Activated CD4-positive, alpha-beta T cell treated with anti-CD3 and anti-CD28 coated beads, Interleukin-2, amount 10 ng/mL, durations not matched to agents 24 days and 14 days (primary cell): ENCODE measurements around the gene MARK2. TPM values are rescaled to one million over a fixed set of nuclear protein-coding genes. Genes with fewer than 3 reads are reported as not detected.
"Not testable (repeated sequence)": the region's sequence is repeated elsewhere in the genome, so short reads cannot be mapped to it uniquely, and the experiment has no call there.

Experiments
- DNase-seq: peaks from one replicate; pipeline ENCODE4 v3.0.0; 2022
- H3K27ac Mint-ChIP-seq: one replicate; pipeline ENCODE4 v1.8.0; 2022; ENCODE audit warnings: mild to moderate bottlenecking, mixed read lengths
- H3K27me3 Mint-ChIP-seq: one replicate; pipeline ENCODE4 v1.8.0; 2022; ENCODE audit warnings: mixed read lengths
- H3K36me3 Mint-ChIP-seq: one replicate; pipeline ENCODE4 v1.8.0; 2022; ENCODE audit warnings: low read depth, mild to moderate bottlenecking, mixed read lengths
- H3K4me1 Mint-ChIP-seq: one replicate; pipeline ENCODE4 v1.8.0; 2021; ENCODE audit warnings: mixed read lengths
- H3K4me3 Mint-ChIP-seq: one replicate; pipeline ENCODE4 v1.8.0; 2022; ENCODE audit warnings: mild to moderate bottlenecking, moderate library complexity, mixed read lengths
- H3K9me3 Mint-ChIP-seq: one replicate; pipeline ENCODE4 v1.8.0; 2021; ENCODE audit warnings: mixed read lengths
- intact Hi-C: fragments of 100-400 bp; cut with micrococcal nuclease; formaldehyde crosslinking; loops from one replicate; pipeline ENCODE4 v1.15.1; 2023
- total RNA-seq: library from RNA; stranded (reverse); gene quantifications from 2 replicates; pipeline ENCODE4 v1.2.3, GENCODE V29; 2022

Gene MARK2
- 34.2 and 41.0 TPM in 2 replicates for total RNA-seq

DNA sequence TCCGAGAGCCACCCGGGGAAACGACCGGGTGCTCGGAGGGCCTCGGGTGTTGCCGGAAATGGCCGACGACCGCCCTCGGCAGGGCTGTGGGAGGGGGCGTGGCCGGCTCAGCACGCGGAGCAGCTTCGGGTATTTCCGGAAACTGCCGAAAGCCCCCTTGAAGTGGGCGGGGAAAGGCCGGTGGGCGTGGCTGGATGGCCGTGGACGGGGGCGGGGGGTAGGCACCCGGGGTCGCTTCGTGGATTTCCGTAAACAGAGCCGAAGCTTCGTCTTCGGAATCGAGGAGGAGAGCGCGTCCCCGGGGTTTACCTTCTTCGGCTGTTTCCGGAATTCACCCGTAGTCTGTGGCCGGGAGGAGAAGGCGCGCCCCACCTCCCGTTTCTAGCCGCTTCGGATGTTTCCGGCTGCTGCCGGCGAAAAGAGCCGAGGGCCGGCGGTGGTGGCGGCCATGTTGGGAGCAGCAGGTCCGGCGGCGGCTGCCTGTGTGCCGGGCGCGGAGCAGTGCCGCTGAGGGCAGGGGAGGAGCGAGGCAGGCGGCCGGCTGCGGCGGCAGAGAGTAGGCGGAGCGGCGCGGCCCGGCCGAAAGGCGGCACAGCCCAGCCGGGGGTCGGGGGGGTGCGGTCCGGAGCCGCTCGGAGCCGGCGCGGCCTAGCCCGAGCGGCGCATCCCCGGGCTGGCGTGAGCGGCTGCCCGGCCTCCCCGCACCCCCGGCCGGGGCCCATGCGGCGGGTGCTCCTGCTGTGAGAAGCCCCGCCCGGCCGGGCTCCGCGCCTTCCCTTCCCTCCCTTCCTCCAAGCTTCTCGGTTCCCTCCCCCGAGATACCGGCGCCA lies at the start of gene MARK2:
Gene MARK2 (plus strand): TSS at position 433 of the 830 bp plus-strand sequence. CDS start 397 bp downstream, at position 830.
- Mint-ChIP-seq H3K4me3 (peak within 1 kb of the TSS; percentile 92), H3K4me1 (peaks cover 49% of the 10 kb centered on the region), H3K9me3 (no peaks in the 10 kb centered on the region), H3K36me3 (peaks cover 25% of the 10 kb centered on the region), H3K27ac (peak within 1 kb of the TSS; percentile 94), H3K27me3 (no peaks in the 10 kb centered on the region)
- peak; percentile 100 for DNase-seq
- intact Hi-C loops: loop anchor here (1.0 to 5.0 kb wide), 4 partner anchors 26 to 958 kb away; partner anchors contain the start of genes OTUB1, SLC3A2 and SPINDOC

DNA sequence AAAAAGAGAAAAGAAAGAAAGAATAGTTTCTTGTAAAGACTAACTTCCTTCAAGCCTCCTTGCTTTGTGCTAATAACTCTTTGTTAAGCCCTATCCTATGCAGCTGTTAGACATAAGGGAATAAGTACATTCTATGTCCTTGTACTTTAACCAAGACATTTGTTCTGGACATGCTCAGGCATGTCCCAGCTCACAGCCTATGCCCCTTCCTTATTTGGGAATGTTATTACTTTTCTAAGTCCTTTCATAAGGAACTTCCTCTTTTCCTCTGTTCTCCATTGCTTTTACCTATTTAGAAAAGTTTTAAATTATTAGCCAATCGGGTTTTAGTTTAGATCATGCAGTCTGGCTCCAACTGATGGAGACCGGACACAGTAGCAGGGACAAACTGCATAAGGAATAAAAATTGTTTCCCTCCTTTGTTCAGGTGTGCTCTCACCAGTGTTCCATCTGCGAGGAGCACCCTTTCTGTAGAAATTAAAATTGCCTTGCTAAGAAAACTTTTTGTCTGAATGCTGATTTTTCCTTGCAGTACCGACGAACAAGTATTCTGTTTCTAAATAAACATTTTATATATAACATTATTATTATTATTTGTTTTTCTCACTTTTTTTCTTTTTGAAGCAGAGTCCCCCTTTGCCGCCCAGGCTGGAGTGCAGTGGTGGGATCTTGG lies 47.3 kb upstream of the MARK2 start:
- no peak overlapping the region for H3K4me3 Mint-ChIP-seq
- H3K9me3 Mint-ChIP-seq: peaks cover 7% of the 10 kb centered on the region
- H3K27ac Mint-ChIP-seq: no peak overlapping the region
- intact Hi-C loops: no loop called here
- H3K36me3 Mint-ChIP-seq: no peaks in the 10 kb centered on the region
- DNase-seq: no peak
- H3K27me3 Mint-ChIP-seq: no peaks in the 10 kb centered on the region
- H3K4me1 Mint-ChIP-seq: no peaks in the 10 kb centered on the region

DNA sequence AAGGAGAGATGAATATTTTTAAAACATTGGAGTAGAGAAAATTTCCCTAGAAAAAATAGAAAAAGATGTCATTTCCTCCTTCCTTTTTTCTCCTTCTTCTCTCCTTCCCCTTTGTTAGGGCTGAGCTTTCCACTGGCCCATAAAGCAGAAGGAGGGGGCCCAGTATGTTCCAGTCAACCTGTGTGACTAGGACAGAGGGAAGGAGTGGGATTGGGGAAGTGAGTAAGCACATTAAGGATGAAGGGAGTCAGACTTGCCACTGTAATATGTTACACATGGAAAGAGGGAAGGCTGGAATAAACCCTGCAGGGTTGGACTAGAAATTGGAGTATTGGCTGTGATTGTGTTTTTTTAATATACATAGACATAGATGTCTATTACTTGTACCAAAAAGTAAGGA lies 45.7 kb upstream of the MARK2 start:
- Mint-ChIP-seq H3K4me1 (no peaks in the 10 kb centered on the region), H3K9me3 (peaks cover 7% of the 10 kb centered on the region), H3K36me3 (no peaks in the 10 kb centered on the region), H3K27me3 (peaks cover 1% of the 10 kb centered on the region), H3K27ac (no peak overlapping the region), H3K4me3 (no peak overlapping the region)
- intact Hi-C loops: no loop called here
- DNase-seq: no peak

DNA sequence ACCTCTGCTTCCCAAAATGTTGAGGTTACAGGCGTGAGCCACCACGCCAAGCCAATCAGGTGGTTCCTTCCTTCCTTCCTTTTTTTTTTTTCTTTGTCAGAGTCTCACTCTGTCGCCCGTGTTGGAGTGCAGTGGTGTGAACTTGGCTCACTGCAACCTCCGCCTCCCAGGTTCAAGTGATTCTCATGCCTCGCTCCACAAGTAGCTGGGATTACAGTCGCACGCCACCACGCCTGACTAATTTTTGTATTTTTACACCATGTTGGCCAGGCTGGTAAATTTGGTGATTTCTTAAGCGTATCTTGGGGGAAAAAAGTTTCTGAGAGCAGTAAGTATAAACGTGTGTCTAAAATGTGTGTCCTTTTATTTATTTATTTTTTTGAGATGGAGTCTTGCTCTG lies 43.8 kb upstream of the MARK2 start:
- no peaks in the 10 kb centered on the region for H3K4me1 Mint-ChIP-seq
- DNase-seq: no peak
- peaks cover 7% of the 10 kb centered on the region for H3K9me3 Mint-ChIP-seq
- H3K36me3 Mint-ChIP-seq: no peaks in the 10 kb centered on the region
- no peak overlapping the region for H3K4me3 Mint-ChIP-seq
- H3K27ac Mint-ChIP-seq: no peak overlapping the region
- intact Hi-C loops: no loop called here
- H3K27me3 Mint-ChIP-seq: peaks cover 3% of the 10 kb centered on the region

DNA sequence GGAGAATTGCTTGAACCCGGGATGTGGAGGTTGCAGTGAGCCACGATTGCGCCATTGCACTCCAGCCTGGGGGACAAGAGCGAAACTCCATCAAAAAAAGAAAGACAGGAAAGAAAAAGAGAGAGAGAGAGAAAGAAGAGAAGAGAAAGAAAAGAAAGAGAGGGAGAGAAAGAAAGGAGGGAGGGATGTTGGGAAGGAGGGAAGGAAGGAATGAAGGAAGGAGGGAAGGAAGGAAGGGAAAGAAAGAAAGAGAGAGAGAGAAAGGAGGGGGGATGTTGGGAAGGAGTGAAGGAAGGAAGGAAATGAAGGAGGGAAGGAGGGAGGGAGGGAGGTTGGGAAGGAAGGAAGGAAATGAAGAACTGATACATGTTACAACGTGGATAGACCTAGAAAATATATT lies 38.0 kb upstream of the MARK2 start:
- Mint-ChIP-seq H3K4me1 (no peaks in the 10 kb centered on the region), H3K36me3 (no peaks in the 10 kb centered on the region), H3K27ac (no peak overlapping the region), H3K9me3 (no peaks in the 10 kb centered on the region), H3K27me3 (peaks cover 5% of the 10 kb centered on the region), H3K4me3 (no peak overlapping the region)
- intact Hi-C loops: no loop called here
- DNase-seq: no peak

DNA sequence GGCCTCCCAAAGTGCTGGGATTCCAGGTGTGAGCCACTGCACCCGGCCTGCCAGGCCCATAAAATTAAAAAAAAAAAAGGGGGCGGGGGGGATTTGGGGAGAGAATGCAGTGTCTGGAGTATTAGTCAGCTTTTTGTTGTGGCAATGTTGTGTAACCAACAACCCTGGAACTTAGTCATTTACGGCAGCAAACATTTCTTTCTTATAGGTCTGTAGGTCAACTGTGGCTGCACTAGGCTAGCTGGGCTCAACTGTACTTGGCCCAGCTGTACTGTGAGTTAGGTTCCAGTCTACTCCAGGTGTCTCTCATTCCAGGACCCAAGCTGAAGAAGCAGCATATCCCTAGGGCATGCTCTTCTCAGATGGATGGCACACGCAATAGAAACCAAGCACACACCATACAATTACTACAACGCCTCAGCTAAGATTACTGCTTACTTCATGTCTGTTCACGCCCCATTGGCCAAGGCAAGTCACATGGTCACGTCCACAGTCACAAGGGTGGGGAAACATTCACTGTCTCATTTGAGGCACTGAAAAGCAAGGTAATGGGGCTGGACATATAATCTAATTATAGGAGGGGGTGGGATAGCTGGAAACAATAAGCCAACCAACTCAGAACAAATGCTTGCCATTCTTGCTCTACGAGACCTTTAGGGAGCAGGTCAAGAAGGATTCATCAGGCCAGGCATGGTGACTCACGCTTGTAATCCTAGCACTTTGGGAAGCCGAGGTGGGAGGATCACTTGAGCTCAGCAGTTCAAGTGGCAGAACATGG lies 36.1 kb upstream of the MARK2 start:
- no peak for DNase-seq
- Mint-ChIP-seq H3K27me3 (peaks cover 5% of the 10 kb centered on the region), H3K27ac (no peak overlapping the region), H3K4me3 (no peak overlapping the region), H3K36me3 (no peaks in the 10 kb centered on the region), H3K9me3 (no peaks in the 10 kb centered on the region), H3K4me1 (no peaks in the 10 kb centered on the region)
- intact Hi-C loops: no loop called here

DNA sequence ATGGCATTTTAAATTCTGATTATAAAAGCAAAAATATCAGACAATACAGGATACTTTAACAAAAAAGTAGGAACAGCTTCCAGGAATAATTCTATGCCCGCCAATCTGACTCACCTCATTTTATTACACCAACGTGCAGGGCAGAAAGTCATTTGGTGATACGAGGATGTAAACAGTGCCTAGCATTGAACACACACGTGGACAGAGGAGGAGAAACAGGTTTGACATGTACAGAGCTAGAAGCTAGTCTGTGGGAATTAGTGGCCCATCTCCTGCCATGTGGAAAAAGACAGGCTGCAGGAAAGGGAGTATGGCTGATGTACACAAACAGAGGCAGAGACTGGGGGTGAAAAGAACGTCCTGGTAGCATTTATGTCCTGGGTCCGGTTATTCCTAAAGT lies 34.7 kb upstream of the MARK2 start:
- no peaks in the 10 kb centered on the region for H3K36me3 Mint-ChIP-seq
- H3K27me3 Mint-ChIP-seq: peaks cover 2% of the 10 kb centered on the region
- intact Hi-C loops: no loop called here
- no peak for DNase-seq
- H3K4me1 Mint-ChIP-seq: no peaks in the 10 kb centered on the region
- no peak overlapping the region for H3K4me3 Mint-ChIP-seq
- no peak overlapping the region for H3K27ac Mint-ChIP-seq
- H3K9me3 Mint-ChIP-seq: no peaks in the 10 kb centered on the region

DNA sequence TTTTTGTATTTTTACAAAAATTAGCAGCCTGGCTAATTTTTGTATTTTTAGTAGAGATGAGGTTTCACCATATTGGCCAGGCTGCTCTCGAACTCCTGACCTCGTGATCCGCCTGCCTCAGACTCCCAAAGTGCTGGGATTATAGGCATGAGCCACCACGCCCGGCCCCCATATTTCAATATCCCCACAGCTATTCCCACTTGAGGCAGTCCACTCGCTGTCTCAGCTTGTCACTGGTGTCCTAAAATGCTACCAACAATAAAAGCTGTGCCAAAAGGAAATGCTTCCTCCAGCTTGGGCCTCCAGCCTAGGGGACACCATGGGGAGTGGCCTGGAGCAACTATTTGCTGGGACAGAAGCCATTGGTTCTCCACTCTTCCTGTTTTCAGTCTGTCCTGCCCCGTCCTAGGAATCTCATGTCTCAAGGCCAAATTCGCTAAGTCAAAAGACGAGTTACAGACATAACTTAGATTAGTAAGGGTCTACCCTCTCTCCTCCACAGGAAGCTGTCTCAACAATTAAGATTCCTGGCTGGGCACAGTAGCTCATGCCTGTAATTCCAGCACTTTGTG lies 33.0 kb upstream of the MARK2 start:
- intact Hi-C loops: no loop called here
- no peak overlapping the region for H3K27ac Mint-ChIP-seq
- H3K36me3 Mint-ChIP-seq: no peaks in the 10 kb centered on the region
- H3K27me3 Mint-ChIP-seq: peaks cover 1% of the 10 kb centered on the region
- H3K9me3 Mint-ChIP-seq: no peaks in the 10 kb centered on the region
- peaks cover 1% of the 10 kb centered on the region for H3K4me1 Mint-ChIP-seq
- no peak for DNase-seq
- H3K4me3 Mint-ChIP-seq: no peak overlapping the region

DNA sequence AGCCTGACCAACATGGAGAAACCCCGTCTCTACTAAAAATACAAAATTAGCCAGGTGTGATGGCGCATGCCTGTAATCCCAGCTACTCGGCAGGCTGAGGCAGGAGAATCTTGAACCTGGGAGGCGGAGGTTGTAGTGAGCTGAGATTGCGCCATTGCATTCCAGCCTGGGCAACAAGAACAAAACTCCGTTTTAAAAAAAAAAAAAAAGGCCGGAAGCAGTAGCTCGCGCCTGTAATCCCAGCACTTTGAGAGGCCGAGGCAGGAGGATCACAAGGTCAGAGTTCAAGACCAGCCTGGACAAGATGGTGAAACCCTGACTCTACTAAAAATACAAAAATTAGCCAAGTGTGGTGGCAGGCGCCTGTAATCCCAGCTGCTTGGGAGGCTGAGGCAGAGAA lies 28.5 kb upstream of the MARK2 start:
- intact Hi-C loops, H3K9me3 Mint-ChIP-seq, H3K36me3 Mint-ChIP-seq, H3K27ac Mint-ChIP-seq, DNase-seq, H3K4me3 Mint-ChIP-seq, H3K27me3 Mint-ChIP-seq: not testable (repeated sequence)
- H3K4me1 Mint-ChIP-seq: peaks cover 16% of the 10 kb centered on the region

DNA sequence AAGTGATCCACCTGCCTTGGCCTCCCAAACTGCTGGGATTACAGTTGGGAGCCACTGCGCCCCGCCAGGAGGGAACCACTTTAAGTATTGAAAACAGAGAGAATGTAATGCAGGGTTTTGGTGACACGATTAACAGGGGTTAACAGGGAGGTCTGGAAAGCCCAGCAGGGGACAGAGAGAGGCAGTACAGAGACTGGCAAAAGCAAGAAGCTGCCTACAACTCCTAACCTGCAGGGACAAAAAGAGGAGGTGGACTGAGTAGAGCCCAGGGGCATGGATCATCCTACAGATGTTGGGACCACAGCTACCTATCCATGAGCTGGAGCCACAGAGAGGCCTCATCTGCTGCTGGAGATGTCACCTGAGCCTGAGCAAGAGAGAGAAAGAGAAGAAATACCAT lies 27.4 kb upstream of the MARK2 start:
- peaks cover 25% of the 10 kb centered on the region for H3K4me1 Mint-ChIP-seq
- H3K9me3 Mint-ChIP-seq: no peaks in the 10 kb centered on the region
- intact Hi-C loops: no loop called here
- DNase-seq: no peak
- peaks cover 15% of the 10 kb centered on the region for H3K36me3 Mint-ChIP-seq
- peaks cover 3% of the 10 kb centered on the region for H3K27me3 Mint-ChIP-seq
- peak overlapping the region; percentile 8 for H3K4me3 Mint-ChIP-seq
- no peak overlapping the region for H3K27ac Mint-ChIP-seq

DNA sequence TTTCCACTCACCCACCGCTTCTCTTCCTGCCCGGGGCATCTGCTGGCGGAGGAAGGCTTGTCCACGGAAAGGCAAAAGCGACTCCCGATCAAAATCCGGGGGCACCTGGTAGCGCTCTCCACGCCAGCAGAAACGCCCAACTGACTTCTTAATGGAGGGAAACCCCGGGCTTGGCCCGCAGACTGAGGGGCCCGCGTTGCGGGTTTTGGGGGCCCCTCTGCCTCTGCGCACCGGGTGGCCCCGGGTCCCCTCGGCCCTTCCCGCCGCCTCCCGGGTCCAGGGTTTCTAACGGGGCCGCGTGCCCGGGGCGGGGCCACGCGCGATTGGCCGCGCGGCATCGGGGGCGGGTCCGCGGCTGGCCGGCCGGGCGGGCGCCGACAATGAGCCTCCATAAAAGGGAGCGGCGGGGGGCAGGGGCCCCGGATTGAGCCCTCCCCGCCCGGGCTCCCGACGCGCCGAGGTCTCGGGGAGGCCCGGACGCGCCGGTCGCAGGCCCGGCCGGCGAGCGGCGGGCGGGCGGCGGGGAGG lies 25.8 kb upstream of the MARK2 start, which contains the start of gene SPINDOC:
Gene SPINDOC (plus strand): TSS at position 422 of the 528 bp plus-strand sequence. CDS start 231 bp downstream, outside the sequence.
- DNase-seq: peak; percentile 95
- intact Hi-C loops: loop anchor here (1.0 to 2.0 kb wide), 3 partner anchors 26 to 131 kb away; partner anchors contain the start of gene MARK2
- no peaks in the 10 kb centered on the region for H3K9me3 Mint-ChIP-seq
- H3K27me3 Mint-ChIP-seq: peaks cover 3% of the 10 kb centered on the region
- peak within 1 kb of the TSS; percentile 78 for H3K27ac Mint-ChIP-seq
- H3K4me3 Mint-ChIP-seq: peak within 1 kb of the TSS; percentile 86
- peaks cover 24% of the 10 kb centered on the region for H3K36me3 Mint-ChIP-seq
- H3K4me1 Mint-ChIP-seq: peaks cover 30% of the 10 kb centered on the region

DNA sequence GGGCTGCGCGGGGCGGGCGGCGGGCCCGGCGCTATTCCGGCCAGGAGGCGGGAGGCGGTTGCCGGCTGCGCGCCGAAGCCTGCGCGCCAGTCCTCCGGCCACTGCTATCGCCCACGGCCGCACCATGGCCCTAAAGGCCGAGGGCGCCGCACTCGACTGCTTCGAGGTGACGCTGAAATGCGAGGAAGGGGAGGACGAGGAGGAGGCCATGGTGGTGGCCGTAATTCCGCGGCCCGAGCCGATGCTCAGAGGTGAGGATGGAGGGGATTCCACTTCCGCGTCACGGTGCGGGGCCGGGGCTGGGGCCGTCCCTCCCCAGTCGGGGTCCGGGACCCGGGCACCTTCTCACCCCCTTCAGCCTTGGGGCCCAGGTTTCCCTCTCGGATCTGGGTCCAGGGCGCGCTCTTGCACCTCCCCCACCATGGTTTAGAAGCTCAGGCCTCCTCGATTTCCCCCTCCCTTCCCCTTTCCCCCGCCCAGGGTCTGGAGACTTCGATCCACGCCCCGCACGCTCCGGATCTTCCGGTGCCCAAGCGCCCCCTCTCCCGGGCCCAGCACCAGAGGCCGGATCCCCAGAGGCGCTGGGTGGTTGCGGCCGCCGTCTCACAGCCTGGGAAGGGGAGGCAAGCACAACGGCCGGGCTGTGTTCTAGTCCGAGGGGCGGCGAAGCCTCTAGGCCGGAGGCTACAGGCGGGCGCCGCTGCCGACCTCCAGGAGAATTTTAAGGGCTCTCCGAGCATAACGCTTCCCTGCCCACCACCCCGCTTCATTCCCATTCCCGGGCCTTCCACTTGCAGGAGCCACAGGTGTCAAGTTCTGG lies 25.1 kb upstream of the MARK2 start:
- H3K27me3 Mint-ChIP-seq: peaks cover 3% of the 10 kb centered on the region
- H3K4me1 Mint-ChIP-seq: peaks cover 30% of the 10 kb centered on the region
- no peaks in the 10 kb centered on the region for H3K9me3 Mint-ChIP-seq
- intact Hi-C loops: loop anchor here (1.0 to 2.0 kb wide), 3 partner anchors 25 to 131 kb away; partner anchors contain the start of gene MARK2
- peak overlapping the region; percentile 78 for H3K27ac Mint-ChIP-seq
- DNase-seq: peak; percentile 85
- peaks cover 27% of the 10 kb centered on the region for H3K36me3 Mint-ChIP-seq
- H3K4me3 Mint-ChIP-seq: peak overlapping the region; percentile 86
